Neural cell (in vitro differentiated cells): ENCODE results near the gene TMEM131L. TPM values are rescaled to one million over a fixed set of nuclear protein-coding genes. Genes with fewer than 3 reads are reported as not detected.

Experiments used
- H2AFZ ChIP-seq: fragments of 200-600, 300-800 bp; sonication (generic), shearing (Covaris generic); 2 replicates; pipeline ENCODE4 v1.6.0; 2014; ENCODE audit warnings: low read depth, mild to moderate bottlenecking, antibody characterized with exemption, low read length, moderate library complexity
- H3F3A ChIP-seq: fragments of 200-600 bp; shearing (Covaris generic); 2 replicates; pipeline ENCODE4 v1.6.1; 2016; ENCODE audit warnings: mild to moderate bottlenecking, moderate library complexity, mixed read lengths, antibody characterized with exemption, low read length; ENCODE audit not compliant: insufficient read depth, poor library complexity, severe bottlenecking
- H3K27ac ChIP-seq: fragments of 200-600, 300-800 bp; sonication (generic), shearing (Covaris generic); 2 replicates; pipeline ENCODE4 v1.5.1; 2014; ENCODE audit warnings: mild to moderate bottlenecking, low read length, moderate library complexity
- H3K27me3 ChIP-seq: fragments of 300-800, 200-600 bp; sonication (generic), shearing (Covaris generic); 2 replicates; pipeline ENCODE4 v1.6.0; 2014; ENCODE audit warnings: mild to moderate bottlenecking, low read depth, low read length, moderate library complexity; ENCODE audit not compliant: insufficient read depth
- H3K36me3 ChIP-seq: fragments of 300-800, 200-600 bp; sonication (generic), shearing (Covaris generic); 2 replicates; pipeline ENCODE4 v1.5.1; 2014; ENCODE audit warnings: mild to moderate bottlenecking, antibody characterized with exemption, low read length, moderate library complexity; ENCODE audit not compliant: insufficient read depth
- H3K4me2 ChIP-seq: fragments of 300-800, 200-600 bp; sonication (generic), shearing (Covaris generic); 2 replicates; pipeline ENCODE4 v1.6.0; 2014; ENCODE audit warnings: mild to moderate bottlenecking, low read length
- H3K4me3 ChIP-seq: fragments of 300-800, 200-600 bp; sonication (generic), shearing (Covaris generic); 2 replicates; pipeline ENCODE4 v1.5.1; 2014; ENCODE audit warnings: mild to moderate bottlenecking, low read length, moderate library complexity
- H3K79me2 ChIP-seq: fragments of 200-600 bp; shearing (Covaris generic); replicated peaks from 2 replicates; pipeline ENCODE4 v1.6.0; 2014; ENCODE audit warnings: mild to moderate bottlenecking, low read length, moderate library complexity; ENCODE audit not compliant: insufficient read depth
- H3K9ac ChIP-seq: fragments of 300-800, 200-600 bp; sonication (generic), shearing (Covaris generic); 2 replicates; pipeline ENCODE4 v1.6.1; 2016; ENCODE audit warnings: mild to moderate bottlenecking, low read length, mixed read lengths
- H3K9me2 ChIP-seq: fragments of 200-600 bp; shearing (Covaris generic); 2 replicates; pipeline ENCODE4 v1.6.1; 2016; ENCODE audit warnings: mild to moderate bottlenecking, low read length, mixed read lengths; ENCODE audit not compliant: insufficient read depth
- H3K9me3 ChIP-seq: fragments of 200-600, 300-800 bp; sonication (generic), shearing (Covaris generic); 2 replicates; pipeline ENCODE4 v1.6.1; 2016; ENCODE audit warnings: mild to moderate bottlenecking, mixed run types, low read length, moderate library complexity, mixed read lengths
- H4K20me1 ChIP-seq: fragments of 200-600 bp; shearing (Covaris generic); 2 replicates; pipeline ENCODE4 v1.6.1; 2016; ENCODE audit warnings: mild to moderate bottlenecking, mixed run types; ENCODE audit not compliant: insufficient read depth
- EP300 ChIP-seq: fragments of 450-650 bp; conservative IDR thresholded peaks from 2 replicates; pipeline ENCODE4 v1.6.1; 2014; ENCODE audit warnings: antibody characterized with exemption, mild to moderate bottlenecking, moderate library complexity; ENCODE audit not compliant: poor library complexity, severe bottlenecking
- EZH2 ChIP-seq: fragments of 200-600, 300-800 bp; shearing (Covaris generic), sonication (generic); IDR thresholded peaks from 2 replicates; pipeline ENCODE4 v1.6.1; 2014; ENCODE audit warnings: antibody characterized with exemption, low read length, borderline replicate concordance, mild to moderate bottlenecking; ENCODE audit not compliant: insufficient read depth, poor library complexity, severe bottlenecking
- MXI1 ChIP-seq: fragments of 450-650 bp; conservative IDR thresholded peaks from 2 replicates; pipeline ENCODE4 v1.6.1; 2014; ENCODE audit warnings: antibody characterized with exemption, mild to moderate bottlenecking; ENCODE audit not compliant: poor library complexity, severe bottlenecking
- POLR2AphosphoS5 ChIP-seq: IDR thresholded peaks from 2 replicates; pipeline ENCODE4 v1.6.1; 2012
- RAD21 ChIP-seq: fragments of 450-650 bp; conservative IDR thresholded peaks from 2 replicates; pipeline ENCODE4 v1.6.1; 2014; ENCODE audit warnings: antibody characterized with exemption, mild to moderate bottlenecking, moderate library complexity
- SMC3 ChIP-seq: fragments of 450-650 bp; conservative IDR thresholded peaks from 2 replicates; pipeline ENCODE4 v1.6.1; 2014; ENCODE audit warnings: antibody characterized with exemption, mild to moderate bottlenecking, moderate library complexity; ENCODE audit not compliant: poor library complexity
- TAF1 ChIP-seq: IDR thresholded peaks from 2 replicates; pipeline ENCODE4 v1.6.1; 2012; ENCODE audit warnings: low read depth
- polyA plus RNA-seq: library from polyadenylated mRNA; depleted of rRNA; stranded (reverse); fragments of >200 nt; gene quantifications from 2 replicates; pipeline ENCODE4 v1.2.3, GENCODE V29; 2014
- TF ChIP-seq, protein P1 (sequence below): IDR thresholded peaks from 2 replicates; pipeline ENCODE4 v1.6.1; 2012; ENCODE audit warnings: borderline replicate concordance
- TF ChIP-seq, protein P2 (sequence below): fragments of 450-650 bp; IDR thresholded peaks from 2 replicates; pipeline ENCODE4 v1.5.1; 2014; ENCODE audit warnings: antibody characterized with exemption, mild to moderate bottlenecking, moderate library complexity; ENCODE audit not compliant: poor library complexity, severe bottlenecking

Gene TMEM131L
- polyA plus RNA-seq, 1 donor from 2014 or later = 11.1 TPM

DNA sequence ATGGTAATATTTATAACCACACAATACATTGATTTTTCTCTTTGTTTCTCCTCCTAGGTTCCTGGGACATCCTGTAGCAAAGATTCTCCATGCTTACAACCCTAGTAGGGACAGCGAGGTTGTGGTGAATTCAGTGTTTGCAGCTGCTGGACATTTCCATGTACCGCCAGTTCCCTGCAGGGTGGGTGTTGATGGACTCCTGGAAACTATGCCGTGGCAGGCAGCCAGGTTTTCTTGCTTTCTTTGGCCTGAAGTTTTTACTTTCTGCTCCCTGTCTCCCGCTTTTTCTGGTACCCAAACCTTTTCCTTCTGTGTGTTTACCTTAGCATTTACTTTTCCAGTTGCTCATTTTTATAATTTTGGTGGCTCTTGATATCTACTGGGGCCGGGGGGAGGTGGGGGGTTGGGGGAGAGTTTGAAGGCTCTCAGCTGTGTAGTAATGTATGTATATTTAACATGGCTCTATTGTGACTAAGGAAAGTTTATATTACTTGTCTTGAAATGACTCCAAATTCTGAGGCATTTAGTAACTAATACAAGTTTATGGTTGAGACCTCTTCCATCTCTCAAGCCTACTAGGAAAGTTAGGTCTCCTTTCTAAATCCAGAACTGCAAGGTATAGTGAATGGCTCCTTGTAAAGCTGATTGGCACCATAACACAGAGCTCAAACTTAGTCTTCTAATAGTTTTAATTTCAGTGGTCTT is 89.7 kb downstream of the TMEM131L start:
- H3K79me2 ChIP-seq = peaks cover 8% of the 10 kb centered on the region
- no peak overlapping the region for H3K4me2 ChIP-seq
- H3K9me2 ChIP-seq = no peaks in the 10 kb centered on the region
- peaks cover 6% of the 10 kb centered on the region for H3K36me3 ChIP-seq
- H4K20me1 ChIP-seq = no peaks in the 10 kb centered on the region
- no peak overlapping the region for H3K27ac ChIP-seq
- H3K4me3 ChIP-seq = no peak overlapping the region
- no peak for TF ChIP-seq POLR2AphosphoS5
- TF ChIP-seq, protein P1, sequence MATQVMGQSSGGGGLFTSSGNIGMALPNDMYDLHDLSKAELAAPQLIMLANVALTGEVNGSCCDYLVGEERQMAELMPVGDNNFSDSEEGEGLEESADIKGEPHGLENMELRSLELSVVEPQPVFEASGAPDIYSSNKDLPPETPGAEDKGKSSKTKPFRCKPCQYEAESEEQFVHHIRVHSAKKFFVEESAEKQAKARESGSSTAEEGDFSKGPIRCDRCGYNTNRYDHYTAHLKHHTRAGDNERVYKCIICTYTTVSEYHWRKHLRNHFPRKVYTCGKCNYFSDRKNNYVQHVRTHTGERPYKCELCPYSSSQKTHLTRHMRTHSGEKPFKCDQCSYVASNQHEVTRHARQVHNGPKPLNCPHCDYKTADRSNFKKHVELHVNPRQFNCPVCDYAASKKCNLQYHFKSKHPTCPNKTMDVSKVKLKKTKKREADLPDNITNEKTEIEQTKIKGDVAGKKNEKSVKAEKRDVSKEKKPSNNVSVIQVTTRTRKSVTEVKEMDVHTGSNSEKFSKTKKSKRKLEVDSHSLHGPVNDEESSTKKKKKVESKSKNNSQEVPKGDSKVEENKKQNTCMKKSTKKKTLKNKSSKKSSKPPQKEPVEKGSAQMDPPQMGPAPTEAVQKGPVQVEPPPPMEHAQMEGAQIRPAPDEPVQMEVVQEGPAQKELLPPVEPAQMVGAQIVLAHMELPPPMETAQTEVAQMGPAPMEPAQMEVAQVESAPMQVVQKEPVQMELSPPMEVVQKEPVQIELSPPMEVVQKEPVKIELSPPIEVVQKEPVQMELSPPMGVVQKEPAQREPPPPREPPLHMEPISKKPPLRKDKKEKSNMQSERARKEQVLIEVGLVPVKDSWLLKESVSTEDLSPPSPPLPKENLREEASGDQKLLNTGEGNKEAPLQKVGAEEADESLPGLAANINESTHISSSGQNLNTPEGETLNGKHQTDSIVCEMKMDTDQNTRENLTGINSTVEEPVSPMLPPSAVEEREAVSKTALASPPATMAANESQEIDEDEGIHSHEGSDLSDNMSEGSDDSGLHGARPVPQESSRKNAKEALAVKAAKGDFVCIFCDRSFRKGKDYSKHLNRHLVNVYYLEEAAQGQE = no peak
- no peak for TF ChIP-seq SMC3
- TF ChIP-seq EP300 = no peak
- TF ChIP-seq TAF1 = no peak
- no peak for TF ChIP-seq EZH2
- no peak for TF ChIP-seq RAD21
- TF ChIP-seq, protein P2, sequence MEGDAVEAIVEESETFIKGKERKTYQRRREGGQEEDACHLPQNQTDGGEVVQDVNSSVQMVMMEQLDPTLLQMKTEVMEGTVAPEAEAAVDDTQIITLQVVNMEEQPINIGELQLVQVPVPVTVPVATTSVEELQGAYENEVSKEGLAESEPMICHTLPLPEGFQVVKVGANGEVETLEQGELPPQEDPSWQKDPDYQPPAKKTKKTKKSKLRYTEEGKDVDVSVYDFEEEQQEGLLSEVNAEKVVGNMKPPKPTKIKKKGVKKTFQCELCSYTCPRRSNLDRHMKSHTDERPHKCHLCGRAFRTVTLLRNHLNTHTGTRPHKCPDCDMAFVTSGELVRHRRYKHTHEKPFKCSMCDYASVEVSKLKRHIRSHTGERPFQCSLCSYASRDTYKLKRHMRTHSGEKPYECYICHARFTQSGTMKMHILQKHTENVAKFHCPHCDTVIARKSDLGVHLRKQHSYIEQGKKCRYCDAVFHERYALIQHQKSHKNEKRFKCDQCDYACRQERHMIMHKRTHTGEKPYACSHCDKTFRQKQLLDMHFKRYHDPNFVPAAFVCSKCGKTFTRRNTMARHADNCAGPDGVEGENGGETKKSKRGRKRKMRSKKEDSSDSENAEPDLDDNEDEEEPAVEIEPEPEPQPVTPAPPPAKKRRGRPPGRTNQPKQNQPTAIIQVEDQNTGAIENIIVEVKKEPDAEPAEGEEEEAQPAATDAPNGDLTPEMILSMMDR = no peak
- no peak for TF ChIP-seq MXI1
- no peaks in the 10 kb centered on the region for H3K27me3 ChIP-seq
- no peak overlapping the region for H2AFZ ChIP-seq
- H3F3A ChIP-seq = no peaks in the 10 kb centered on the region
- H3K9me3 ChIP-seq = no peaks in the 10 kb centered on the region
- H3K9ac ChIP-seq = no peak overlapping the region

DNA sequence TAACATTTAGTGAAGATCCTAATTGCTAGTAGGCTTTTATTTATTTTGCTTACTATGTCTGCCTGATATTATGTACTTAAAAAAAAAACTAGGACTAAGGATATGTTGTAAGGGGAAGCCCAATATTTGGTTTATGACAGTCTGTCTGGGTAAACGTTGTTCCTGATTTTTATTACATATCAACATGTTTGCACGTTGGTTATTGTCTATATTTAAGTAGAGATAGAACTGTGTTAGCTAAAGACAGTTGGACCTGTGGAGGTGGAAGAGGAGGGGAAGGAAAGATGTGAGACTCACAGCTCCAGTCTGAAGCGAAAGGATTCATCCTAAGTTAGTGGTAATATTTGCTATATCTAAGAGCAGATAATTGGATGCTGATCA is 90.3 kb downstream of the TMEM131L start:
- H3K9me3 ChIP-seq = no peaks in the 10 kb centered on the region
- peaks cover 6% of the 10 kb centered on the region for H3K36me3 ChIP-seq
- H3K9ac ChIP-seq = no peak overlapping the region
- no peaks in the 10 kb centered on the region for H3K9me2 ChIP-seq
- H3F3A ChIP-seq = no peaks in the 10 kb centered on the region
- no peak for TF ChIP-seq EZH2
- TF ChIP-seq, protein P1 = no peak
- TF ChIP-seq, protein P2 = no peak
- no peak for TF ChIP-seq TAF1
- TF ChIP-seq EP300 = no peak
- H3K4me3 ChIP-seq = no peak overlapping the region
- H4K20me1 ChIP-seq = no peaks in the 10 kb centered on the region
- H3K79me2 ChIP-seq = peaks cover 8% of the 10 kb centered on the region
- H3K27me3 ChIP-seq = no peaks in the 10 kb centered on the region
- no peak overlapping the region for H2AFZ ChIP-seq
- no peak overlapping the region for H3K27ac ChIP-seq
- no peak overlapping the region for H3K4me2 ChIP-seq
